Psoas muscle (tissue), 8 donors: ENCODE measurements around the gene RAB11FIP3. TPM values are rescaled to one million over a fixed set of nuclear protein-coding genes. Genes with fewer than 3 reads are reported as not detected.

Experiments used
- ATAC-seq, 4 donors: fragments of 200-7000 bp; cut with Tn5 transposase; one replicate each; pipeline ENCODE4 v1.9.1; 2020; ENCODE audit warnings: moderate library complexity in 3 of 4, mild to moderate bottlenecking in 2 of 4
- DNase-seq, 2 donors: peaks; one replicate each; pipeline ENCODE4 v3.0.0-alpha.2; 2020
- H3K27ac ChIP-seq: fragments of 200-600 bp; one replicate; pipeline ENCODE4 v1.8.0; 2022
- H3K27me3 ChIP-seq, 3 donors: fragments of 200-600 bp in 1 of 3; one replicate each; pipeline versions ENCODE4 v1.6.1 to v1.8.0; 2013 to 2022; ENCODE audit warnings: low read length in 2 of 3, mild to moderate bottlenecking in 2 of 3, moderate library complexity in 1 of 3; ENCODE audit not compliant: insufficient read depth in 3 of 3
- H3K36me3 ChIP-seq, 2 donors: fragments of 200-600 bp in 1 of 2; one replicate each; pipeline versions ENCODE4 v1.6.1 to v1.8.0; 2013 to 2022; ENCODE audit warnings: low read depth in 1 of 2, mild to moderate bottlenecking in 1 of 2, moderate library complexity in 1 of 2; ENCODE audit not compliant: insufficient read depth in 1 of 2
- H3K4me1 ChIP-seq: fragments of 200-600 bp; one replicate; pipeline ENCODE4 v1.8.0; 2022
- H3K4me3 ChIP-seq: fragments of 200-600 bp; one replicate; pipeline ENCODE4 v1.8.0; 2022; ENCODE audit warnings: mild to moderate bottlenecking
- H3K9me3 ChIP-seq: fragments of 200-600 bp; one replicate; pipeline ENCODE4 v1.8.0; 2022
- CTCF ChIP-seq: fragments of 200-600 bp; IDR thresholded peaks from one replicate; pipeline ENCODE4 v1.8.0; 2022; ENCODE audit warnings: antibody characterized with exemption
- WGBS, 3 donors: extraction: QIAGEN DNeasy Blood & Tissue Kit; methylation state at CpG; one replicate each; pipeline versions ENCODE4 v1.1.6 to v1.1.7; 2013; 5-methylcytosine and 5-hydroxymethylcytosine counted together
- intact Hi-C, 2 donors: fragments of 100-400 bp; cut with DNase I; formaldehyde crosslinking; loops; one replicate each; pipeline versions ENCODE4 v1.11.0 to v1.14.2; 2022
- polyA plus RNA-seq, 3 donors: library from polyadenylated mRNA; stranded (reverse); fragments of 200-250 nt; gene quantifications; one replicate each; pipeline ENCODE4 v1.2.3, GENCODE V29; 2013
- total RNA-seq, 4 donors: library from RNA; stranded (reverse); fragmentation: NEBNext Ultra II Directional in 2 of 4; extraction: Animal tissue kit (Norgen Biotek cat#: 25700) in 2 of 4; gene quantifications; one replicate each; pipeline versions ENCODE4 v1.2.1 to v1.2.4, GENCODE V29; 2021 to 2023
- donor health status: healthy with polysubstance abuse.
- donor health status: DM: no; HTN: no; CAD: no; lungs with moderate emphysema.
- donor health status: Bipolar disorder and iron deficiency.
- donor health status: healthy.
- donor health status: DM: yes; HTN: yes; CAD: no.
- donor health status: DM: no; HTN: no; CAD: no.
- donor health status: DM: no; HTN: no; CAD: no.
- donor health status: DM: yes; HTN: yes; CAD: no.

RAB11FIP3 gene
- total and polyA plus RNA-seq, 7 donors = 20.3 to 89.5 (median 44.7) TPM

- H3K27me3 ChIP-seq = no peaks in the 10 kb centered on the region
- H3K4me1 ChIP-seq = peaks cover 21% of the 10 kb centered on the region
- no peak for TF ChIP-seq CTCF
- no peak overlapping the region for H3K27ac ChIP-seq
- intact Hi-C loops = loop anchor here in 1 of 2 donors (5.0 kb wide), 1 partner anchor 128 kb away; the partner anchor contains the start of gene CAPN15
- DNase-seq (no peak), ATAC-seq (no peak)
- H3K9me3 ChIP-seq = no peaks in the 10 kb centered on the region
- no peak overlapping the region for H3K4me3 ChIP-seq
- WGBS, 3 donors = 76 to 86% (median 78%) methylated on average over 21 to 22 of the region's 22 CpGs
- H3K36me3 ChIP-seq = peaks cover 0 to 3% of the 10 kb centered on the region in 2 donors
Measured at GRCh38 chr16:399340-400019, 26.0 kb upstream of the RAB11FIP3 start.

DNA sequence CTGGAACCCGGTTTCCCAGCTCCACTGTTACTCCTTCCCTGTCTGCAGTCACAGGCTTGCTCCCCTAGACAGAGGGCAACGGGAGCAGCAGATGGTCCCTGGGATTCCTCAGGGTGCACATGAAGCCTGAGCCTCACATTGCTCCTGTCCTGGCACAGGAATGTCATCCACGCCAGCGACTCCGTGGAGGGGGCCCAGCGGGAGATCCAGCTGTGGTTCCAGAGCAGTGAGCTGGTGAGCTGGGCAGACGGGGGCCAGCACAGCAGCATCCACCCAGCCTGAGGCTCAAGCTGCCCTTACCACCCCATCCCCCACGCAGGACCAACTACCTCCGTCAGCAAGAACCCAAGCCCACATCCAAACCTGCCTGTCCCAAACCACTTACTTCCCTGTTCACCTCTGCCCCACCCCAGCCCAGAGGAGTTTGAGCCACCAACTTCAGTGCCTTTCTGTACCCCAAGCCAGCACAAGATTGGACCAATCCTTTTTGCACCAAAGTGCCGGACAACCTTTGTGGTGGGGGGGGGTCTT is 25.3 kb upstream of the RAB11FIP3 start:
- Histone ChIP-seq H3K4me1 (peaks cover 21% of the 10 kb centered on the region), H3K36me3 (peaks cover 0 to 3% of the 10 kb centered on the region in 2 donors), H3K27ac (peak overlapping the region; percentile 95), H3K9me3 (no peaks in the 10 kb centered on the region), H3K4me3 (peak overlapping the region; percentile 76), H3K27me3 (no peaks in the 10 kb centered on the region)
- intact Hi-C loops = no loop called here
- TF ChIP-seq CTCF = no peak
- DNase-seq (no peak), ATAC-seq (no peak)
- WGBS, 3 donors = 60 to 74% (median 66%) methylated on average over 10 of the region's 10 CpGs

DNA sequence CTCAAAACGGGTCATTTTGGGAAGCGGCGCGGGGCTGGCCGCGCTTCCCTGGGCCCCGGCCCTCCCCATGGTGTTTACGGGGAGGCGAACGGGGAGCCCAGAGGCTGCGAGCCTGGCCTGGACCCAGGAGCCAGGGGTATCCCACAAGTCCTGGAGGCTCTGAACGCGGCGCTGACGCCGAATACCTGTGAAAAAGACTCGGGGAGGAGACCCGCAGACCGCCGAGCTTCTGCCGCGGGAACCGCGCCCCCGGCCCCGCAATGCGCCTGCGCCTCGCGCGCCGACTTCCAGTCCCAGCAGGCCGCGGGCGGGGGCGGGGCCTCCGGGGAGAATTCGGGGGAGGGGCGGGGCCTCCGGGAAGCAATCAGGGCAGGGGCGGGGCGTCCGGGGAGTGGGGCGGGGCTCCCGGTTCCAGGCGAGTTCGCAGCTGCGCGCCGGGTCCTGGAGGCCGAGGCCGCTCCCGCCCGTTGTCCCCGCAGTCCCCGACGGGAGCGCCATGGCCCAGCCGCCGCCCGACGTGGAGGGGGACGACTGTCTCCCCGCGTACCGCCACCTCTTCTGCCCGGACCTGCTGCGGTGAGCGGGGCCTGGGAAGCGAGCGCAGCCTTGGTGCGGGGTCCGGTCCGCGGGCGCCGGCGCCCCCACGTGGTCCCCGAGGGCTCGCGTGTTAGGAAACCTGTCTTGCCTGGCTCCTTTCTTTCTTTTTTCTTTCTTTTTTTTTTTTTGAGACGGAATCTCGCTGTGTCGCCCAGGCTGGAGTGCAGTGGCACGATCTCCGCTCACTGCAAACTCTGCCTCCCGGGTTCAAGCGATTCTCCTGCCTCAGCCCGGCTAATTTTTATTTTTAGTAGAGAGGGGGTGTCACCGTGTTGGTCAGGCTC is 23.7 kb upstream of the RAB11FIP3 start, which contains the start of gene DECR2:
DECR2 (plus strand) TSS at position 418 of the 881 bp plus-strand sequence; CDS start at position 497, 79 bp downstream.
- H3K36me3 ChIP-seq = peaks cover 0 to 3% of the 10 kb centered on the region in 2 donors
- peak within 1 kb of the TSS; percentile 76 for H3K4me3 ChIP-seq
- peaks cover 21% of the 10 kb centered on the region for H3K4me1 ChIP-seq
- DNase-seq (peak; percentile 98), ATAC-seq (peak; percentile 89 to 94 (median 92))
- 1% methylated on average over 59 to 91 of the region's 91 CpGs for WGBS, 3 donors
- H3K27ac ChIP-seq = peak within 1 kb of the TSS; percentile 95
- no peaks in the 10 kb centered on the region for H3K27me3 ChIP-seq
- peak; percentile 38 for TF ChIP-seq CTCF
- no peaks in the 10 kb centered on the region for H3K9me3 ChIP-seq
- intact Hi-C loops = loop anchor here in 1 of 2 donors (2.0 kb wide), 1 partner anchor 23 kb away; the partner anchor contains the start of gene RAB11FIP3

GRCh38 chr16:404971-405486 is 20.4 kb upstream of the RAB11FIP3 start:
- H3K4me1 ChIP-seq = peaks cover 9% of the 10 kb centered on the region
- H3K4me3 ChIP-seq = no peak overlapping the region
- intact Hi-C loops = no loop called here
- H3K27me3 ChIP-seq = no peaks in the 10 kb centered on the region
- no peak for TF ChIP-seq CTCF
- DNase-seq (no peak), ATAC-seq (no peak)
- H3K9me3 ChIP-seq = no peaks in the 10 kb centered on the region
- WGBS, 3 donors = 79 to 89% (median 84%) methylated on average over 12 of the region's 12 CpGs
- no peak overlapping the region for H3K27ac ChIP-seq
- peaks cover 0 to 8% of the 10 kb centered on the region in 2 donors for H3K36me3 ChIP-seq
